Stimulated activated CD4-positive, alpha-beta T cell treated with anti-CD3 and anti-CD28 coated beads, Interleukin-15, amount 100 ng/mL, for 24 hours (primary cell): ENCODE results near the gene GPATCH4.
A peak's percentile ranks its signal among the peaks of the same experiment; 100 is the strongest.
"Not testable (repeated sequence)": the region's sequence is repeated elsewhere in the genome, so short reads cannot be mapped to it uniquely, and the experiment has no call there.

ENCODE experiments used
- DNase-seq: peaks from one replicate; pipeline ENCODE4 v3.0.0-alpha.2; 2020

Gene GPATCH4

GRCh38 chr1:156625436-156626078, 24.3 kb upstream of the GPATCH4 start:
- DNase-seq = peak; percentile 78

GRCh38 chr1:156624814-156625435, 23.6 kb upstream of the GPATCH4 start:
- peak; percentile 22 for DNase-seq

GRCh38 chr1:156623946-156624813, 22.9 kb upstream of the GPATCH4 start:
- peak; percentile 70 for DNase-seq

- no peak for DNase-seq
These were observed 21.5 kb upstream of the GPATCH4 start for GRCh38 chr1:156622581-156623297.

GRCh38 chr1:156619582-156619955, 18.3 kb upstream of the GPATCH4 start:
- no peak for DNase-seq

- DNase-seq = peak; percentile 34
These were observed 17.7 kb upstream of the GPATCH4 start, which contains the start of gene HAPLN2 for GRCh38 chr1:156618853-156619581. HAPLN2 (plus strand) TSS chr1:156619415; CDS start chr1:156623491, 4,076 bp downstream.

GRCh38 chr1:156616463-156616862, 15.2 kb upstream of the GPATCH4 start:
- DNase-seq = no peak

GRCh38 chr1:156615946-156616345, 14.7 kb upstream of the GPATCH4 start:
- DNase-seq = no peak

- DNase-seq = no peak
These were observed 11.4 kb upstream of the GPATCH4 start for GRCh38 chr1:156612666-156613065.

GRCh38 chr1:156610072-156610471, 8.8 kb upstream of the GPATCH4 start:
- DNase-seq = not testable (repeated sequence)

- peak; percentile 72 for DNase-seq
These were observed 7.7 kb upstream of the GPATCH4 start for GRCh38 chr1:156608981-156609380.

- DNase-seq = peak; percentile 65
These were observed 6.9 kb upstream of the GPATCH4 start for GRCh38 chr1:156608036-156608674.

- not testable (repeated sequence) for DNase-seq
These were observed 6.1 kb upstream of the GPATCH4 start for GRCh38 chr1:156607344-156607743.

- DNase-seq = no peak
These were observed 1.3 kb upstream of the GPATCH4 start for GRCh38 chr1:156602557-156602993.

GRCh38 chr1:156601892-156602291, 613 bp upstream of the GPATCH4 start:
- DNase-seq = no peak

GRCh38 chr1:156600733-156601121, 552 bp downstream of the GPATCH4 start:
- no peak for DNase-seq

- no peak for DNase-seq
These were observed 1.5 kb downstream of the GPATCH4 start for GRCh38 chr1:156599811-156600210.

- no peak for DNase-seq
These were observed 2.4 kb downstream of the GPATCH4 start for GRCh38 chr1:156598731-156599432.

GRCh38 chr1:156598125-156598524, 3.2 kb downstream of the GPATCH4 start:
- no peak for DNase-seq

- no peak for DNase-seq
These were observed 4.9 kb downstream of the GPATCH4 start for GRCh38 chr1:156596426-156596825.

GRCh38 chr1:156595016-156595415, 6.3 kb downstream of the GPATCH4 start:
- DNase-seq = no peak
